ENCODE results near the gene SATB2.

GRCh38 chr2:199452991-199453379 lies 4.8 kb downstream of the SATB2 start:
- TF ChIP-seq, protein P1, sequence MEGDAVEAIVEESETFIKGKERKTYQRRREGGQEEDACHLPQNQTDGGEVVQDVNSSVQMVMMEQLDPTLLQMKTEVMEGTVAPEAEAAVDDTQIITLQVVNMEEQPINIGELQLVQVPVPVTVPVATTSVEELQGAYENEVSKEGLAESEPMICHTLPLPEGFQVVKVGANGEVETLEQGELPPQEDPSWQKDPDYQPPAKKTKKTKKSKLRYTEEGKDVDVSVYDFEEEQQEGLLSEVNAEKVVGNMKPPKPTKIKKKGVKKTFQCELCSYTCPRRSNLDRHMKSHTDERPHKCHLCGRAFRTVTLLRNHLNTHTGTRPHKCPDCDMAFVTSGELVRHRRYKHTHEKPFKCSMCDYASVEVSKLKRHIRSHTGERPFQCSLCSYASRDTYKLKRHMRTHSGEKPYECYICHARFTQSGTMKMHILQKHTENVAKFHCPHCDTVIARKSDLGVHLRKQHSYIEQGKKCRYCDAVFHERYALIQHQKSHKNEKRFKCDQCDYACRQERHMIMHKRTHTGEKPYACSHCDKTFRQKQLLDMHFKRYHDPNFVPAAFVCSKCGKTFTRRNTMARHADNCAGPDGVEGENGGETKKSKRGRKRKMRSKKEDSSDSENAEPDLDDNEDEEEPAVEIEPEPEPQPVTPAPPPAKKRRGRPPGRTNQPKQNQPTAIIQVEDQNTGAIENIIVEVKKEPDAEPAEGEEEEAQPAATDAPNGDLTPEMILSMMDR (IDR thresholded peaks at IDR 0.05) = no peak
- TF ChIP-seq POLR2A (IDR thresholded peaks at IDR 0.05) = no peak

Data from lower leg skin (tissue), 3 donors.